Muscle layer of duodenum (tissue), 2 donors: ENCODE data around the gene SLF1.

Experiments used
- H3K27ac ChIP-seq: one replicate; pipeline ENCODE4 v1.7.0; 2013; ENCODE audit warnings: mild to moderate bottlenecking, low read length
- H3K27me3 ChIP-seq: one replicate; pipeline ENCODE4 v1.7.0; 2013; ENCODE audit warnings: low read depth, mild to moderate bottlenecking, control low read depth, low read length
- H3K36me3 ChIP-seq, 2 donors: one replicate each; pipeline ENCODE4 v1.7.0; 2013; ENCODE audit warnings: low read length in 2 of 2, control low read depth in 1 of 2, mild to moderate bottlenecking in 1 of 2; ENCODE audit not compliant: insufficient read depth in 2 of 2, control insufficient read depth in 1 of 2
- H3K4me1 ChIP-seq, 2 donors: one replicate each; pipeline ENCODE4 v1.7.0; 2013; ENCODE audit warnings: low read length in 2 of 2, mild to moderate bottlenecking in 2 of 2, control low read depth in 1 of 2, moderate library complexity in 1 of 2; ENCODE audit not compliant: insufficient read depth in 2 of 2, control insufficient read depth in 1 of 2
- H3K4me3 ChIP-seq, 2 donors: one replicate each; pipeline ENCODE4 v1.7.0; 2013; ENCODE audit warnings: low read length in 2 of 2, low read depth in 1 of 2, mild to moderate bottlenecking in 1 of 2
- H3K9me3 ChIP-seq, 2 donors: one replicate each; pipeline ENCODE4 v1.7.0; 2013; ENCODE audit warnings: low read length in 2 of 2, control low read depth in 1 of 2, mild to moderate bottlenecking in 1 of 2; ENCODE audit not compliant: control insufficient read depth in 1 of 2
- donor health status: healthy.

Gene SLF1

GRCh38 chr5:94661086-94661485 is 42.6 kb downstream of the SLF1 start:
- H3K27me3 ChIP-seq = no peaks in the 10 kb centered on the region
- H3K36me3 ChIP-seq = peaks cover 0 to 25% of the 10 kb centered on the region in 2 donors

GRCh38 chr5:94667937-94668336 is 49.5 kb downstream of the SLF1 start:
- Histone ChIP-seq H3K27me3 (no peaks in the 10 kb centered on the region), H3K9me3 (no peaks in the 10 kb centered on the region), H3K36me3 (peaks cover 0 to 8% of the 10 kb centered on the region in 2 donors), H3K4me1 (no peaks in the 10 kb centered on the region), H3K27ac (no peak overlapping the region), H3K4me3 (no peak overlapping the region)

More at GRCh38 chr5:94661086-94661485, 42.6 kb downstream of the SLF1 start:
- no peak overlapping the region for H3K4me3 ChIP-seq
- H3K9me3 ChIP-seq = peaks cover 10 to 12% of the 10 kb centered on the region in 2 donors
- H3K4me1 ChIP-seq = no peaks in the 10 kb centered on the region
- H3K27ac ChIP-seq = no peak overlapping the region

- no peaks in the 10 kb centered on the region for H3K36me3 ChIP-seq
- no peaks in the 10 kb centered on the region for H3K4me1 ChIP-seq
- H3K9me3 ChIP-seq = no peaks in the 10 kb centered on the region
- H3K27me3 ChIP-seq = no peaks in the 10 kb centered on the region
- H3K27ac ChIP-seq = no peak overlapping the region
- H3K4me3 ChIP-seq = no peak overlapping the region
Observed at GRCh38 chr5:94670726-94671125, 52.3 kb downstream of the SLF1 start.

DNA sequence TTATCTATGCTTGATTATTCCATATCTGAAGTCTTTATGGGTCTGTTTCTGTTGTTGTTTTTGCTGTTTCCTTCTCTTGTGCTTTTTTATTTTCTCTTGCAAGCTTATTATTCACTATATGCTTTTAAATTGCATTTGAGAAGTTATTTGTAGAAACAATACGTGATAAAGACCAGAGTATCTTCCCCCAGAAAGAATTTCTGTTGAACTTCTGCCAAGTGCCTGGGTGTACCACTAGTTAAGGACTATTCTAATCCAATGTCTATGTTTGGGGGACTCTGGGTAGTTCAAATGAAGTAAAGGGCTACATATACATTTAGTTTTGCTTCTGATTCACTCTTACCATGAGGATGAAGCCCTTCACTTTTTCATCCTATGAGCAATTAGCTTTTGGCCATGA is 54.3 kb downstream of the SLF1 start:
- Histone ChIP-seq H3K27me3 (no peaks in the 10 kb centered on the region), H3K4me1 (no peaks in the 10 kb centered on the region), H3K9me3 (no peaks in the 10 kb centered on the region), H3K4me3 (no peak overlapping the region), H3K27ac (no peak overlapping the region), H3K36me3 (no peaks in the 10 kb centered on the region)

DNA sequence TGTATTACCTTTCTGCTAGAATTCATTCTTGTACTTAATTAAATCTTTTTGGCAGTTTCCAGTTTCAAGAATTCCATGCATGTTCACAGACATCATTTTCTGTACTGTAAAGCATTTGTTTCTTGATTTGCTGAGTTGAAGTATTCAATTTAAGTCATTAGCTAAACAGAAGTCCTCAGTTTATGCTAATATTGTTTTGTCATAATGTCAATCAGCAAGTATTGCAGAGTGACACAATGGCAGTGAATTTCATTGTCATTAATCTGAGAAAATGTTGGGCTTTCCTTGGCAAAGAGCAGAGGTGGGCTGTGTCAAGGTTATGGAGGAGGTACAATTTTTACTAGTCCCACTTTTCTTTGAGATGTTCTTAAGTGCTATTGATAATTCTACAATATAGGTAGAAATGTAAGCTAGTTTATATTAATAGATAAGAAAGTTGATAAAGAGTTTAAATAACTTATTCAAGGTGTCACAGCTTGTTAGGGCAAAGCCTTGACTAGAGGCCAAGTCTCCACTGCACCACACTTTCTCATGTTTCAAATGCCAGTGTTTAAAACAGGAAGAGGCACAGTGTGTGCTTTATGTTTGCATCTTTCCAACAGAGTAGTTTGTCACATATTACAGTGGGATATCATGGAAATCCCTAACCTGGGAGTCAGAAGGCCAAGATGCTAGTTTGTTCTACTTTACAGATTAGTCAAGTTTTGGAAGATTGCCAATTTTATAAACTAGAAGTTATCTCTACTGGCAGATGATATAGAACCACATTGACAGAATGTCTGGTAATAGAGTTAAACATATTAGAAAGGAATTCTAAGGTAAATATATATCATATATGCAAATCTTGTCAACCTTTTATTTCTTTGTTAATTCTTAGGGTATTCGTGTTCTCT is 56.3 kb downstream of the SLF1 start:
- no peak overlapping the region for H3K27ac ChIP-seq
- no peaks in the 10 kb centered on the region for H3K36me3 ChIP-seq
- H3K4me1 ChIP-seq = no peaks in the 10 kb centered on the region

GRCh38 chr5:94675965-94676618 is 57.6 kb downstream of the SLF1 start:
- Histone ChIP-seq H3K36me3 (no peaks in the 10 kb centered on the region), H3K4me1 (no peaks in the 10 kb centered on the region), H3K9me3 (no peaks in the 10 kb centered on the region), H3K27me3 (no peaks in the 10 kb centered on the region), H3K27ac (no peak overlapping the region), H3K4me3 (no peak overlapping the region)

More for the DNA sequence above, 56.3 kb downstream of the SLF1 start:
- no peaks in the 10 kb centered on the region for H3K27me3 ChIP-seq
- H3K4me3 ChIP-seq = no peak overlapping the region
- H3K9me3 ChIP-seq = no peaks in the 10 kb centered on the region

GRCh38 chr5:94682814-94683520 is 64.5 kb downstream of the SLF1 start:
- H3K27me3 ChIP-seq = no peaks in the 10 kb centered on the region
- no peak overlapping the region for H3K4me3 ChIP-seq
- H3K27ac ChIP-seq = no peak overlapping the region
- H3K36me3 ChIP-seq = no peaks in the 10 kb centered on the region
- no peaks in the 10 kb centered on the region for H3K9me3 ChIP-seq
- H3K4me1 ChIP-seq = no peaks in the 10 kb centered on the region

- H3K9me3 ChIP-seq = no peaks in the 10 kb centered on the region
- no peak overlapping the region for H3K27ac ChIP-seq
- H3K4me1 ChIP-seq = no peaks in the 10 kb centered on the region
- peaks cover 6 to 10% of the 10 kb centered on the region in 2 donors for H3K36me3 ChIP-seq
- no peaks in the 10 kb centered on the region for H3K27me3 ChIP-seq
- no peak overlapping the region for H3K4me3 ChIP-seq
Observed at GRCh38 chr5:94689908-94690307, 71.4 kb downstream of the SLF1 start.

DNA sequence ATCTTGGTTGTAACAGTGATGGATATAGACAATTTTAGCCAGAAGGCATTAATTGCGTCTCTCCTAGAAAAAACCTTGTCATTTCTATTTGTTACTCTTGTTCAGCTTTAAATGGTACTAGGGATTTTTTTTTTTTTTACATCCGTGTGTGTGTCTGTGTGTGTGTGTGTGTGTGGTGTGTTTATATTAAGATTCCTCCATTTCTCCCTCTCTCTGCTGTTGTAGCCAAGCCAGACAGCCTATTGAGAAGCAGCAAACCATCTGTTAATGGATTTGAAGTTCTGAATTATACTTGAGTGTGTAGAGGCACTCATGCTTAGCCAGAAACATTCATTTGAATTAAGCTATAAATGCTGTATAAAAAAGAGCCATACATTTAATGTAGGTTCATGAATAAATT is 72.3 kb downstream of the SLF1 start:
- no peaks in the 10 kb centered on the region for H3K9me3 ChIP-seq
- no peak overlapping the region for H3K4me3 ChIP-seq
- no peaks in the 10 kb centered on the region for H3K27me3 ChIP-seq
- no peak overlapping the region for H3K27ac ChIP-seq
- H3K4me1 ChIP-seq = no peaks in the 10 kb centered on the region
- peaks cover 9 to 10% of the 10 kb centered on the region in 2 donors for H3K36me3 ChIP-seq

GRCh38 chr5:94691291-94691690 is 72.8 kb downstream of the SLF1 start:
- H3K4me1 ChIP-seq = no peaks in the 10 kb centered on the region
- no peak overlapping the region for H3K27ac ChIP-seq
- peaks cover 9 to 10% of the 10 kb centered on the region in 2 donors for H3K36me3 ChIP-seq
- H3K27me3 ChIP-seq = no peaks in the 10 kb centered on the region
- H3K9me3 ChIP-seq = no peaks in the 10 kb centered on the region
- H3K4me3 ChIP-seq = no peak overlapping the region

GRCh38 chr5:94691949-94692348 is 73.5 kb downstream of the SLF1 start:
- peaks cover 9 to 10% of the 10 kb centered on the region in 2 donors for H3K36me3 ChIP-seq
- H3K27me3 ChIP-seq = no peaks in the 10 kb centered on the region
- H3K4me3 ChIP-seq = no peak overlapping the region
- H3K4me1 ChIP-seq = no peaks in the 10 kb centered on the region
- no peak overlapping the region for H3K27ac ChIP-seq
- H3K9me3 ChIP-seq = no peaks in the 10 kb centered on the region
